SKM-1 (cell line): ENCODE results near the gene GPER1.

Source experiments
- DNase-seq: peaks from one replicate; lab custom pipeline; 2025; ENCODE audit not compliant: unreplicated experiment; lab: John Stamatoyannopoulos, UW

GPER1 gene

DNA sequence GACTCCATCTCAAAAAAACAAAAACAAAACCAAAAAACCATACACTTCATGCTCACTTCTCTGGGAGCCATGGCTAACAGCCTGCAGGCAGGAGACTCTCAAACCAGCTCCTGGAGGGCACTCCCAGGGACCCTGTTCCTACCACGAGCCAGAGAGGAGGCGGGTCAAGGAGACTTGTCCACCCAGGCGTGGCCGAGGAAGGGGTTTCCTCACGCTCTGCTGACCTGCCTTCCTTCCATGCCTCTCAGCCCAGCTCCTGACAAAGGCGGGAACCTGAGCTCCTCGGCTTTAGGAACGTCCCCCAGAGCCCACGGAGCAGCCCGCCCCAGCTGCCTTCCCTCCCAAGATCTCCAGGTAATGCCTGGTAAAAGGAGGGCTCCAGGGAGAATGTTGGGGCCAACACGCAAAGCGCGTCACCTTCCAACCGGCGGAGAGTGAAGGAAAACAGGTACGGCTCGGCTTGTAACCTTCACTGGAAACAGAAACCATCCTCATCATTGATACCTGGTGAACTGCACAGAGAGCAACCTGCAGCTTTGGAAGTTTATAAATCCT lies 34.0 kb upstream of the GPER1 start:
- DNase-seq, result no peak

DNA sequence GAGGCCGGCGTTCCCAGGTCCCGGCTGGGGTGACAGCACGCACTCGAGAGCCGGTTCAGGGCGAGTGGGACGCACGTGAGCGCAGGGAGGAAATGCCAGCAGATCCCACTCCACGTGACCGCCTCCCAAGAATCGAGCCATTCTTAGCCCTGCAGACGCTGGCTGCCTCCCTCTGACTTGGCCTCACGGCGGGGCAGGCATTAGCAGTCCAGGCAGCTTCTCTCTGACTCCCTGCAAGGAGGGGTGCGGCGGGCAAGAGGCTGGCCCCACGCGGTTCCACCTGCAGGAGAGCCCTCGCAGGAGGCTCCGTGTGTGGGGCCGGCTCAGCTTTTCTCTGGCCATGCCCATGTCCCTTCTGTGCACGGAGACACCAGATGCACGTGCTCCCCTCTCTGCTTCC lies 33.5 kb upstream of the GPER1 start:
- no peak for DNase-seq

DNA sequence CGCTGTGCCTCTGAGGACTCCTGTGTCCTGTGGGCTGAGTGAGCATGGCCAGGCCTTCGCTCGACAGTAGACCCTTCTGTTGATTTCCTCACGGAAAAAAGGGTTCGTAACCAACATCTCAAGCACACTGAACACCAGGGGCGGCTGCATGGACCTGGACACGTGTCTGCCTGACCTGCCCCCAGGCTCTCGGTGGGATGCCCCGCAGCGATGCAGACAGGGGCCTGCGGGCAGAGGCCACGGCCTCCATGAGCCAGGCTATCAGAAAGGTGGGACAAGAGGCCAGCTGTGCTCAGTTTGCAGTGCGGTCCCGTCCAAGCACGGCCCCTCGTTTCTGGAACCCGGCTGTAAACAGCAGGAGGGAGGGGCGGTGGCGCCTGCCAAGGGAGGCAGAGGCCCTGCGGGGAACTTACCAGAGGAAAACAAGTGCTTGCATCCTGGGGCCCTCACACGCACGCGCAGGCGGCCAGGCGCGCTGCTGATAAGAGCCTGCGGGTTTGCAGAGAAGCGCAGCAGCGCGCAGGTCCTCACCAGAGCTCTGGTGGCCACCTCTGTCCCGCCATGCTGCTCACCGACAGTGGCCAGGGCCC lies 33.0 kb upstream of the GPER1 start:
- no peak for DNase-seq

GRCh38 chr7:1055491-1055955 lies 32.4 kb upstream of the GPER1 start:
- DNase-seq, result no peak

DNA sequence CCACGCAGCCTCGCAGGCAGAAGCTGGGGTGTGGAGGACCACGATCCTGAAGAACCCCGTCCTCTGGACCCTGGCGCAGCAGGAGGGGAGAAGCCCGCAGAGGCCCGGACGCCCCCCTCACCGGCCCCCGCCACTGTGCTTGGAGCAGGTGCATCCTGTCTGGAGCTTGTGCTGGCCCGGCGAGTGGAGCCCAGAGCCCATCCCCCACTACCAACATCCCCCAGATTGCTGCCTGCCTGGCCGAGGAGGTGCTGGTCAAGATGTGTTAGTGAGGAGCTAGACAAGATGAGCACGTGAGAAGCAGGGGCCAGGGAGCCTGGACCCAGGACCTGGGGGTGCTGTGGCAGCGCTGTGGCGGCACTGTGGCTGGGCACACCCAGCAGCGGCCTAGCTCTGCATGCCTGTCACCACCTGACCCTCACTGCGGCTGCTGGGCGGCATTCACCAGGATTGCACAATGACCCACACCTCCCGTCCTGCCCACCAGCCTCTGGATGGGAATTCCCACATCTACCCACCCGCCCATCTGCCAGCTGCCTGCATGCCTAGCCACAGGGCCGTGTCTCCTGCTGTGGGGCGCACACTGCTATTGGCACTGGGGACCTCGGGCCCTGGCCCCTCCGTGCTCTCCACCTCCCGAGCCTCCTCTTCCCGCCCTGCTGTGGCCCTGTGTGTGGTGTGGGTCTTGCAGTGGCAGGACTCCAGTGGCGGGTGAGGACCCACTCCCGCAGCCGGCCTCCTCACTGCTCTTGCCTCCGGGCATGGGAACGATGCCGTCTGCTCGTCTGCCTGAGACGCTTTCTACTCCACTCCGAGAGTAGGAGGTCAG lies 31.7 kb upstream of the GPER1 start:
- DNase-seq, result no peak

DNA sequence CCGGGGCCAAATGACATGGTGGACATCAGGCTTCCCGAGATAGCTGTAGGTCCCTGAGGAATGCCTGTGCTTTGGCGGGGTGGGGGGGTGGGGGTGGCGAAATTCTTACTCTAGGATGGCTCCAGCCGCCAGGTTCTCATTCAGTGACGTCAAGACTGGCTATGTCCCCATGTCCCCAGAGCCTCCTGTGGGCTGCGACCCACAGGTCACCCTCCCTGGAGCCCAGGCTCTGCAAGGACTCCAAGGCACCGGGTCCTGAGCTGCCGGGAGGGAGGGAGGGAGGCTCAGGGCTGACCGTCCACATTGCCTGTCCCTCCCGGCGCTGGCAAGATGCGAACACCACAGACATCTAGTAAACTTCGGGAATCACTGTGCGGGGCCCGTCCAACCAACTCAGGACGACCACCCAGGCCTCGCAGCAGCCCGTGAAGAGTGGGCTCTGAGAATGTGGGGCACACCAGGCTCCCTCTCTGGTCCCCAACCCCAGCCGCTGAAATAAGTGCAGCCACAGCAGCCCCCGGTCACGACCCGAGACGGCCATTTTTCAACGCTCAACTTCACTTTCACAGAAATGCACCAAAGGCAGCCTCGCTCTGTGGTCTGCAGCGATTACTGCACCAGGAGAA lies 31.0 kb upstream of the GPER1 start:
- DNase-seq, result no peak

DNA sequence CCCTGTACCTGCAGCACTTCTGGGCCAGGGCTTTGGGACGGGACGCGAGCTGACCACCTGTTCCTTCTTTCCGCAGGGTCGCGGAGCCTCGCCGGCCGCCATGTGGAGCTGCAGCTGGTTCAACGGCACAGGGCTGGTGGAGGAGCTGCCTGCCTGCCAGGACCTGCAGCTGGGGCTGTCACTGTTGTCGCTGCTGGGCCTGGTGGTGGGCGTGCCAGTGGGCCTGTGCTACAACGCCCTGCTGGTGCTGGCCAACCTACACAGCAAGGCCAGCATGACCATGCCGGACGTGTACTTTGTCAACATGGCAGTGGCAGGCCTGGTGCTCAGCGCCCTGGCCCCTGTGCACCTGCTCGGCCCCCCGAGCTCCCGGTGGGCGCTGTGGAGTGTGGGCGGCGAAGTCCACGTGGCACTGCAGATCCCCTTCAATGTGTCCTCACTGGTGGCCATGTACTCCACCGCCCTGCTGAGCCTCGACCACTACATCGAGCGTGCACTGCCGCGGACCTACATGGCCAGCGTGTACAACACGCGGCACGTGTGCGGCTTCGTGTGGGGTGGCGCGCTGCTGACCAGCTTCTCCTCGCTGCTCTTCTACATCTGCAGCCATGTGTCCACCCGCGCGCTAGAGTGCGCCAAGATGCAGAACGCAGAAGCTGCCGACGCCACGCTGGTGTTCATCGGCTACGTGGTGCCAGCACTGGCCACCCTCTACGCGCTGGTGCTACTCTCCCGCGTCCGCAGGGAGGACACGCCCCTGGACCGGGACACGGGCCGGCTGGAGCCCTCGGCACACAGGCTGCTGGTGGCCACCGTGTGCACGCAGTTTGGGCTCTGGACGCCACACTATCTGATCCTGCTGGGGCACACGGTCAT lies 30.3 kb upstream of the GPER1 start:
- no peak for DNase-seq

DNA sequence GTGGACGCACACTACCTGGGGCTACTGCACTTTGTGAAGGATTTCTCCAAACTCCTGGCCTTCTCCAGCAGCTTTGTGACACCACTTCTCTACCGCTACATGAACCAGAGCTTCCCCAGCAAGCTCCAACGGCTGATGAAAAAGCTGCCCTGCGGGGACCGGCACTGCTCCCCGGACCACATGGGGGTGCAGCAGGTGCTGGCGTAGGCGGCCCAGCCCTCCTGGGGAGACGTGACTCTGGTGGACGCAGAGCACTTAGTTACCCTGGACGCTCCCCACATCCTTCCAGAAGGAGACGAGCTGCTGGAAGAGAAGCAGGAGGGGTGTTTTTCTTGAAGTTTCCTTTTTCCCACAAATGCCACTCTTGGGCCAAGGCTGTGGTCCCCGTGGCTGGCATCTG lies 29.6 kb upstream of the GPER1 start:
- DNase-seq, result no peak

DNA sequence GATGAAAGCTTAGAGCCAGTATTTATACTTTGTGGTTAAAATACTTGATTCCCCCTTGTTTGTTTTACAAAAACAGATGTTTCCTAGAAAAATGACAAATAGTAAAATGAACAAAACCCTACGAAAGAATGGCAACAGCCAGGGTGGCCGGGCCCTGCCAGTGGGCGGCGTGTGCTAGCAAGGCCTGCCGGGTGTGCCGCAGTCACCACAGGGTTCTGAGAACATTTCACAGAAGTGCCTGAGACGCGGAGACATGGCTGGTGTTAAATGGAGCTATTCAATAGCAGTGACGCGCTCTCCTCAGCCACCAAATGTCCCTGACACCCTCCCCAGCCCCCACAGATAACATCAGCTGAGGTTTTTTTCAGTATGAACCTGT lies 29.1 kb upstream of the GPER1 start:
- DNase-seq, result no peak

DNA sequence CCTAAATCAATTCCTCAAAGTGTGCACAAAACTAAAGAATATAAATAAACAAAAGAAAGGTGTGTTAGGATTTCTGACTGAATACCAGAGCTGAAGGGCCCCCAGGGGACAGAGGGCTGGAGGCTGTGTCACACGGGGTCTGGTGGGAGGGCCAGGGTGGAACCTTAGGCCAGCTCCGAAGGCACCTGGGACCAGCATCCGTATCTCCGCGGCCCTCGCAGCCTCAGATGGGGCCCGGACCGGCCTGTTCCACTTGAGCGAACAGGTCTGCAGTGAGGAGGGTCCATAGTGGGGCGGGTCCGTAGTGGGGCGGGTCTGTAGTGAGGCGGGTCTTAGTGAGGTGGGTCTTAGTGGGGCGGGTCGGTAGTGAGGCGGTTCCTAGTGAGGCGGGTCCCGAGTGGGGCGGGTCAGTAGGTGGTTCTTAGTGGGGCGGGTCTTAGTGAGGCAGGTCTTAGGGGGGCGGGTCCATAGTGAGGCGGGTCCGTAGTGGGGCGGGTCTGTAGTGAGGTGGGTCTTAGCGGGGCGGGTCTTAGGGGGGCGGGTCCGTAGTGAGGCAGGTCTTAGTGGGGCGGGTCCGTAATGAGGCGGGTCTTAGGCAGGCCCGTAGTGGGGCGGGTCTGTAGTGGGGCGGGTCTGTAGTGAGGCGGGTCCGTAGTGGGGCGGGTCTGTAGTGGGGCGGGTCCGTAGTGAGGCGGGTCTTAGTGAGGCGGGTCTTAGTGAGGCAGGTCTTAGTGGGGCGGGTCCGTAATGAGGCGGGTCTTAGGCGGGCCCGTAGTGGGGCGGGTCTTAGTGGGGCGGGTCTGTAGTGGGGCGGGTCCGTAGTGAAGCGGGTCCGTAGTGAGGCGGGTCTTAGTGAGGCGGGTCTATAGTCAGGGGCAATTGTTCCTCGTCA lies 28.5 kb upstream of the GPER1 start:
- DNase-seq, result no peak

- DNase-seq, result no peak
Measured at GRCh38 chr7:1060315-1061072, 27.4 kb upstream of the GPER1 start.

GRCh38 chr7:1061180-1061579 lies 26.7 kb upstream of the GPER1 start:
- no peak for DNase-seq

GRCh38 chr7:1062296-1063294 lies 25.3 kb upstream of the GPER1 start:
- DNase-seq, result no peak

DNA sequence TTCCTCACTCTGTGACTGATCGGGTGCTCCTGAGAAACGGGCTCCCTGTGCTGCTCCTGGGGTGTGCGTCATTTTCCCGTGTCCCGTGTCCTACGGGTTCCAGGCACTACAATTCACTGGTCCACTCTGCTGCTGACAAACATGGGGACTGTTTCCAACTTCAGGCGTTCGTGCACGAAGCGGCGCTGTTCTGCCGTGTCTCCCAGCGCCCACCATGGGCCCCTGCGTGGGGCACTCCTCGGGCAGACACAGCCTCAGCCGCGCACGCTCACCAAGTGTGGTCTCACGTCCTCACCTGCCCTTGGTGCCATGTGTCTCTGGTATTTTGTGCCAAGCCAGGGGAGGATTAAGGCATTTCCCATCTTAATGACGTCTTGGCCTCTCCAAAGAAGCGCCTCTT lies 24.6 kb upstream of the GPER1 start:
- no peak for DNase-seq

DNA sequence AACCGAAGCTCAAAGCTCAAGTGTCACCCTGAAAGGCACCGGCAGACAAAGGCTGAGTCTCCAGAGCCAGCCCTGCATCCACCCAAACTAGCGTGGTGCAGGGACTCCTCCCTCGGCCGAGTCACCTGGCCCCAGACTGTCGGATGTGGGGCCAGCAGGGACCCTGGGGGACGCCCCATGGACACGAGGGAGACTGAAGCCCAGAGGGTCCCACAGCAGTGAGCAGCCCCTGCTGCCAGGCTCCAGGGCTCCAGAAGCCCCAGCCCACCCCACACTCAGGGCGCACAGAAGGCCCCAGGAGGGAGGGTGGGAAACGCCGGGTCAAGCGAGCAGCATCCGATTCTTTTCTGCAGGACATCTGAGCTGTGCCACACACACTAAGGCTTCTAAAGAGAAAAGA lies 23.3 kb upstream of the GPER1 start:
- no peak for DNase-seq

- DNase-seq, result no peak
Measured at GRCh38 chr7:1065263-1065584, 22.7 kb upstream of the GPER1 start.

GRCh38 chr7:1065585-1066241 lies 22.2 kb upstream of the GPER1 start:
- peak; percentile 50 for DNase-seq

GRCh38 chr7:1066242-1066588 lies 21.7 kb upstream of the GPER1 start:
- no peak for DNase-seq
